ENCODE results near the gene TNIK. TPM values are rescaled to one million over a fixed set of nuclear protein-coding genes. Genes with fewer than 3 reads are reported as not detected.

TNIK gene
- total RNA-seq, 4 donors from 2014 or later, result 1.5 to 20.3 (median 7.7) TPM

GRCh38 chr3:171416061-171416460 is 44.1 kb downstream of the TNIK start:
- no peak overlapping the region for H3K4me3 ChIP-seq
- H3K27ac ChIP-seq, result no peak overlapping the region
- intact Hi-C loops (cut with DNase I; ENCODE audit: low total_unique reads), result no loop called here
- no peak for DNase-seq
- H3K9me3 ChIP-seq, result no peaks in the 10 kb centered on the region
- no peaks in the 10 kb centered on the region for H3K27me3 ChIP-seq
- no peak for TF ChIP-seq POLR2A (IDR thresholded peaks at IDR 0.05)
- TF ChIP-seq, protein P1, sequence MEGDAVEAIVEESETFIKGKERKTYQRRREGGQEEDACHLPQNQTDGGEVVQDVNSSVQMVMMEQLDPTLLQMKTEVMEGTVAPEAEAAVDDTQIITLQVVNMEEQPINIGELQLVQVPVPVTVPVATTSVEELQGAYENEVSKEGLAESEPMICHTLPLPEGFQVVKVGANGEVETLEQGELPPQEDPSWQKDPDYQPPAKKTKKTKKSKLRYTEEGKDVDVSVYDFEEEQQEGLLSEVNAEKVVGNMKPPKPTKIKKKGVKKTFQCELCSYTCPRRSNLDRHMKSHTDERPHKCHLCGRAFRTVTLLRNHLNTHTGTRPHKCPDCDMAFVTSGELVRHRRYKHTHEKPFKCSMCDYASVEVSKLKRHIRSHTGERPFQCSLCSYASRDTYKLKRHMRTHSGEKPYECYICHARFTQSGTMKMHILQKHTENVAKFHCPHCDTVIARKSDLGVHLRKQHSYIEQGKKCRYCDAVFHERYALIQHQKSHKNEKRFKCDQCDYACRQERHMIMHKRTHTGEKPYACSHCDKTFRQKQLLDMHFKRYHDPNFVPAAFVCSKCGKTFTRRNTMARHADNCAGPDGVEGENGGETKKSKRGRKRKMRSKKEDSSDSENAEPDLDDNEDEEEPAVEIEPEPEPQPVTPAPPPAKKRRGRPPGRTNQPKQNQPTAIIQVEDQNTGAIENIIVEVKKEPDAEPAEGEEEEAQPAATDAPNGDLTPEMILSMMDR (IDR thresholded peaks at IDR 0.05), result no peak
- no peaks in the 10 kb centered on the region for H3K4me1 ChIP-seq
- H3K36me3 ChIP-seq, result no peaks in the 10 kb centered on the region

GRCh38 chr3:171415070-171415469 is 45.1 kb downstream of the TNIK start:
- TF ChIP-seq, protein P1 (IDR thresholded peaks at IDR 0.05), result no peak
- H3K9me3 ChIP-seq, result no peaks in the 10 kb centered on the region
- H3K27me3 ChIP-seq, result no peaks in the 10 kb centered on the region
- no peak overlapping the region for H3K4me3 ChIP-seq
- H3K36me3 ChIP-seq, result no peaks in the 10 kb centered on the region
- no peaks in the 10 kb centered on the region for H3K4me1 ChIP-seq
- DNase-seq, result no peak
- H3K27ac ChIP-seq, result no peak overlapping the region
- intact Hi-C loops (cut with DNase I; ENCODE audit: low total_unique reads), result no loop called here

DNA sequence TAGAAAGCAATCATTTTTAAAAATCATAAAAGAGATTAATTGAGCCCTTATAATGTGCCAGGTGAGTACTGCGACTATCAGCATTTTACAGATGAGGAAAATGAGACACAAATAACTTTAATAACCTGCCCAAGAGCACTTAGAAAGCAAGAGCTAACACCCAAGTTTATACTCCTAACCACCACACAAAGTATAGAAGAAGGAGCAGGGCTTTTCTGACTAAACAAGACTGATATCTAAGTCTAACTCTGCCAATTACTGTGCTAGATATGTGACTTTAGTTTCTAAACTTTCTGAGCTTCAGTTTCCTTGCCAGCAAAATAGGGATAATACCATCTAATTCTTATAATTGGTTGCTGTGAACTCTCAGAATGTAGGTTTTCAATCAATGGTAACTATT is 47.7 kb downstream of the TNIK start:
- H3K36me3 ChIP-seq, result no peaks in the 10 kb centered on the region
- no peaks in the 10 kb centered on the region for H3K9me3 ChIP-seq
- H3K4me1 ChIP-seq, result no peaks in the 10 kb centered on the region
- intact Hi-C loops (cut with DNase I; ENCODE audit: low total_unique reads), result no loop called here
- TF ChIP-seq, protein P1 (IDR thresholded peaks at IDR 0.05), result no peak
- no peak overlapping the region for H3K4me3 ChIP-seq
- no peaks in the 10 kb centered on the region for H3K27me3 ChIP-seq
- no peak overlapping the region for H3K27ac ChIP-seq
- DNase-seq, result no peak

DNA sequence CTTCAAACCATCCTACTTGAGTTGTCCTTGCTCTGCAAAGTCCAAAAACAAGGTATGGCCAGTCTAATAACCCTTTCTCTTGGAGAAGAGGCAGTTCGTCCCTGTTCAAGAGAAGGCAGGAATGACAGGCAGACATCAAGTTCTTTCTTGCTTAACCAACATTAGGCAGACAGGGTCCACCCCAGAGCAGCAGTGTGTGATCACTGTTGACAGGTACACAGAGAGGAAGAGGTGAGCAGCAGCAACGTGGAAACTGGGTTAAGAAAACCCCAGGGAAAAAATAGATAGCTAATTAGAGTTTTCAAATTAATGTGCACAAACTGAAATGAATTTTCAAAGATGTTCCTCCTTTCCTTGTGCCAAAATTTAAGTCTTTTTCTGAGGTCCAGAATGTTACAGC is 48.2 kb downstream of the TNIK start:
- H3K36me3 ChIP-seq, result no peaks in the 10 kb centered on the region
- intact Hi-C loops (cut with DNase I; ENCODE audit: low total_unique reads), result no loop called here
- H3K27me3 ChIP-seq, result no peaks in the 10 kb centered on the region
- H3K4me3 ChIP-seq, result no peak overlapping the region
- H3K4me1 ChIP-seq, result no peaks in the 10 kb centered on the region
- no peak overlapping the region for H3K27ac ChIP-seq
- no peak for TF ChIP-seq POLR2A (IDR thresholded peaks at IDR 0.05)
- TF ChIP-seq, protein P1 (IDR thresholded peaks at IDR 0.05), result no peak
- H3K9me3 ChIP-seq, result no peaks in the 10 kb centered on the region
- DNase-seq, result no peak

DNA sequence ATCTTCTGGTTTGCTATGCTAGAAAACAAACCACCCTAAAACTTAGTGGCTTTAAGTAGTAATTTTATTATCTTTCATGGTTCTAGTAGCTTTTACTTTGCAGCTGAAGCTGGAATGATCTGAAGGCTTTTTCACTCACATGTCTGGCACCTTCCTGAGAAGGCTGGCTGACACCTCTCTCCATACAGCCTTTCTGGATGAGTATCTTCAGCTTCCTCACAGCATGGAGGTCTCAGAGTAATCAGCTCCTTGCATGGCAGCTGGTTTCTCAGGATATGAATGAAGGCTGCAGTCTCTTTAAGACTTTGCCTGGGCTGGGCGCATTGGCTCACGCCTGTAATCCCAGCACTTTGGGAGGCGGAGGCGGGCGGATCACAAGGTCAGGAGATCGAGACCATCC is 50.0 kb downstream of the TNIK start:
- Histone ChIP-seq H3K4me1 (no peaks in the 10 kb centered on the region), H3K27ac (no peak overlapping the region), H3K36me3 (no peaks in the 10 kb centered on the region), H3K9me3 (no peaks in the 10 kb centered on the region), H3K4me3 (no peak overlapping the region), H3K27me3 (no peaks in the 10 kb centered on the region)
- TF ChIP-seq, protein P1 (IDR thresholded peaks at IDR 0.05), result no peak
- TF ChIP-seq POLR2A (IDR thresholded peaks at IDR 0.05), result no peak
- intact Hi-C loops (cut with DNase I; ENCODE audit: low total_unique reads), result no loop called here
- no peak for DNase-seq

All from uterus (tissue), 4 donors.